IPS-20b (cell line): ENCODE measurements around the gene GNB2.
"Not testable (repeated sequence)": the region's sequence is repeated elsewhere in the genome, so short reads cannot be mapped to it uniquely, and the experiment has no call there.

Source experiments
- H3K27ac ChIP-seq: one replicate; pipeline ENCODE4 v1.5.1; 2013; ENCODE audit warnings: low read length
- H3K27me3 ChIP-seq: 2 replicates; pipeline ENCODE4 v1.6.1; 2013; ENCODE audit warnings: mild to moderate bottlenecking, low read length, inconsistent platforms; ENCODE audit not compliant: insufficient read depth
- H3K36me3 ChIP-seq: 2 replicates; pipeline ENCODE4 v1.6.1; 2013; ENCODE audit warnings: low read depth, mild to moderate bottlenecking, inconsistent platforms, low read length, moderate library complexity; ENCODE audit not compliant: insufficient read depth
- H3K4me1 ChIP-seq: 2 replicates; pipeline ENCODE4 v1.6.1; 2013; ENCODE audit warnings: mild to moderate bottlenecking, control low read depth, inconsistent platforms, low read length, moderate library complexity; ENCODE audit not compliant: insufficient read depth
- H3K4me3 ChIP-seq: 2 replicates; pipeline ENCODE4 v1.5.1; 2013; ENCODE audit warnings: mild to moderate bottlenecking, low read length, inconsistent platforms
- H3K9ac ChIP-seq: 2 replicates; pipeline ENCODE4 v1.6.1; 2013; ENCODE audit warnings: low read depth, mild to moderate bottlenecking, inconsistent platforms, low read length, moderate library complexity
- H3K9me3 ChIP-seq: 2 replicates; pipeline ENCODE4 v1.6.1; 2013; ENCODE audit warnings: mild to moderate bottlenecking, low read depth, low read length, inconsistent platforms; ENCODE audit not compliant: insufficient read depth

Gene GNB2

GRCh38 chr7:100641463-100641859 is 32.1 kb upstream of the GNB2 start, which contains the start of gene TFR2:
TFR2 (minus strand) TSS chr7:100641552; CDS start chr7:100641509, 43 bp downstream.
- H3K9ac ChIP-seq, result no peak within 1 kb of the TSS
- H3K9me3 ChIP-seq, result no peaks in the 10 kb centered on the region
- no peaks in the 10 kb centered on the region for H3K27me3 ChIP-seq
- H3K4me3 ChIP-seq, result no peak within 1 kb of the TSS
- H3K4me1 ChIP-seq, result no peaks in the 10 kb centered on the region
- no peak within 1 kb of the TSS for H3K27ac ChIP-seq
- no peaks in the 10 kb centered on the region for H3K36me3 ChIP-seq

- H3K9me3 ChIP-seq, result no peaks in the 10 kb centered on the region
- H3K27me3 ChIP-seq, result no peaks in the 10 kb centered on the region
- H3K4me1 ChIP-seq, result no peaks in the 10 kb centered on the region; the same call in 1 of the 2 replicates
- no peak overlapping the region for H3K27ac ChIP-seq
- H3K4me3 ChIP-seq, result no peak overlapping the region
- H3K36me3 ChIP-seq, result no peaks in the 10 kb centered on the region
- no peak overlapping the region for H3K9ac ChIP-seq
Observed at GRCh38 chr7:100641860-100642533, 31.5 kb upstream of the GNB2 start.

GRCh38 chr7:100642534-100642907 is 31.0 kb upstream of the GNB2 start:
- peaks cover under 1% of the 10 kb centered on the region; the same call in 1 of the 2 replicates for H3K4me1 ChIP-seq
- no peak overlapping the region for H3K4me3 ChIP-seq
- no peaks in the 10 kb centered on the region; the same call in 1 of the 2 replicates for H3K27me3 ChIP-seq
- no peak overlapping the region for H3K9ac ChIP-seq
- no peaks in the 10 kb centered on the region for H3K36me3 ChIP-seq
- no peaks in the 10 kb centered on the region for H3K9me3 ChIP-seq
- no peak overlapping the region for H3K27ac ChIP-seq

DNA sequence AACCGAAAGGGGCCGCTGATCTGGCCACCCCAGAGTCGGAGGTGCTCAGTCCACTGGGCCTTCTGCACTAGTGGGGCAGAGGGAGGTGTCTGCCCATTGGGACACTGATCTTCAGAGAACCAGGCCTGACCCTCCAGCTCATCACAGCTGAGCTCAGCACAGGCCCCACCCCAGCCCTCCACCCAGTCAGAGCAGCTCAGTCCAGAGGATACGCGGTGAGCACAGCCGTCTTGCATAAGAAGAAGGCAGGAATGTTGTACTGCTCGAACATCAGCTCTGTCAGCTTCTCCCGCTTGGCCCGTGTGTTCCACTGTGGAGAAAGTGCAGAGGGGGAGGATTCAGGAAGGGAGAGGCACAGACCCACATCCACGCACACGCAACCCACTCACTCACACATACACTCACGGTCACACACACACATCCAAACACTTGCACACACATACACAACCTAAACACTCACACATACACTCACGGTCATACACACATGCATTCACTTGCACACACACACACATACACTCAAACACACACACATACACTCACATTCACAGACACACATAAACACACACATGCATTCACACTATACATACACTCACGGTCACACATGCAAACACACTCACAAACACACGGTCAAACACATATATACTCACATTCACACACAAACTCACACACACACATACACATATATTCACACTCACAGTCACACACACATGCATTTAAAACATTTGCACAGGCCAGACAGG is 23.5 kb upstream of the GNB2 start:
- no peaks in the 10 kb centered on the region for H3K9me3 ChIP-seq
- no peak overlapping the region for H3K27ac ChIP-seq
- peaks cover 13% of the 10 kb centered on the region for H3K27me3 ChIP-seq
- no peak overlapping the region for H3K4me3 ChIP-seq
- no peaks in the 10 kb centered on the region for H3K36me3 ChIP-seq
- H3K9ac ChIP-seq, result no peak overlapping the region
- peaks cover 2% of the 10 kb centered on the region; the same call in 1 of the 2 replicates for H3K4me1 ChIP-seq

DNA sequence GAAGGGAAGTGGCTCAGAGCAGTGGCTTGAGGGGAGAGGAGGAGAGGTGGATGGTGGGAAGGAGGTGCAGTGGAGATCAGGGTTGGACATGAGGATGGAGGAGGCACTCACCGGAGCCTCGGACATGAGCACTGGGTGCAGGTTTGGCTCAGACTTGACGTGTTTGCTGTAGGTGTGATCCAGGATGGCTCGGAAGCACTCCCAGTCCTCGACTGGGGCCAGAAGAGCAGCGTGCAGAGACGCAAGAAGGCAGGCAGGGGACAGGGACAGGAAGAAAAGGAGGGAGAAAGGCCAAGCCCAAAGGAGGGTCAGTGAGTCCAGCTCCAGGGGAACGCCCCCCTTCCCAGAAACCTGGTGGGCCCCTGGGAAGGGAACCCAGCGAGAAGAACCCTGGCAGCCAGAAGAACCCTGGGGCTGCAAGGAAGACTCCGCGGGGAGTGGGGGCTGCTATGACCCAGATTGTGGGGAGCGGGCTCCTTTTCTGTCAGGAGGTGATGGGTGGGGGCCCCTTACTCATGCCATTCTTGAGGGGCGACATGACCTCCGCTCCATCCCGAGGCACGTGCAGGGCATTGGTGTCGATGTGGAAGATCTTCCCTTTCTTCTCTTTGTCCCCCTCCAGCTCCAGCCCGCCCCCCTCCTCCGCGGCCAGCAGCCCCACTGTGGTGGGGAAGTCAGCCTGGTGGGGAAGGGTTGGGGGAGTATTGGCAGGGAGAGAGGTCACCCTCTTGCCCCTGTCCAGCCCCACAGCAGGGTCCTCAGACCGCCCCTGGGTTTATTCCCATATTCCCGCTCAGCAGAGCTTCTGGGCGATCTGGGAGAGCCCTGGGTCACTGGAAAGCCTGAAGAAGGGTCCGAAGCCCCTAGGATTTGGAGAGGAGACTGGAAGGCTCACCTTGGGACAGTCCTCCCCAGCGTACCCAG is 18.4 kb upstream of the GNB2 start:
- Histone ChIP-seq H3K27me3 (peaks cover 43% of the 10 kb centered on the region), H3K36me3 (no peaks in the 10 kb centered on the region), H3K9me3 (no peaks in the 10 kb centered on the region), H3K4me1 (no peaks in the 10 kb centered on the region), H3K4me3 (no peak overlapping the region; the same call in 1 of the 2 replicates), H3K9ac (no peak overlapping the region), H3K27ac (no peak overlapping the region)

DNA sequence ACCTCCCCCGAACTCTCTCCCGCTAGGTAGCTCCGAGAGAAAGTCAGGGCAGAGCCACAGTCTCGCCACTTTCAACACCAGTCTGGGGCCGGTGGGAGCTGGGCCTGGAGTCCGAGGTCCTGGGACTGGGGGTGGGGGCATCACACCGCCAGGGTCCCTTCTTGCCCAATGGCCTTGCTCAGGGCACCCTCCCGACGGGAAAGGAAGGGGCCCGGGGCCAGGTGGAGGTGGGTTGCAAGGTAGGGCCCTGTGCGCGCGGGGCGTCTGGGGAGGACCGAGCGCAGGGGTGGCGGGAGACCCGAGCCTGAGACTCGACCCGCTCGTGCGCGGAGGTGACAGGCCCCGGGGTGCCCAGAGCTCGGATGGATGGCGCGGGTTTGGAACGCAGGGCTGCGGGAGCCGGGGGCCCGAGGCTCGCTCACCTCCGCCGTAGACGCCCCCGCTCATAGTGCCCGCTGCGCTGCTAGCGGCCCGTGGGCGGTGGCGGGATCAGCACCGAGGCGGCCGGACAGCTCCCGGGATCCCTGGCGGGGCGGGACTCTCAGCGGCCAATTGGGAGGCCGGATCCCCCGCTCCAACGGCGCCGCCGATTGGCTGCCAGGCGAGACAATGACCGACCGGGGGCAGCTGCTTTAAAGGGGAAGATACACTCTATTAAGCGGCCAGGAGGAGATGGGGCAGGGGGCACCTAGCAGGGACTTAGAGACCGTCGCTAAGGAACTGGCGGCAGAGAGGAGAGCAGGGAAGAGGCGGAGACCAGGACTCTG is 17.4 kb upstream of the GNB2 start, which contains the start of gene ACTL6B:
TSS of gene ACTL6B (minus strand) at position 541 of the 767 bp plus-strand sequence. CDS start at position 447, 94 bp downstream.
- H3K9me3 ChIP-seq, result no peaks in the 10 kb centered on the region
- H3K4me3 ChIP-seq, result no peak within 1 kb of the TSS; the same call in 1 of the 2 replicates
- peaks cover 43% of the 10 kb centered on the region for H3K27me3 ChIP-seq
- H3K27ac ChIP-seq, result no peak within 1 kb of the TSS
- no peak within 1 kb of the TSS for H3K9ac ChIP-seq
- H3K36me3 ChIP-seq, result no peaks in the 10 kb centered on the region
- H3K4me1 ChIP-seq, result no peaks in the 10 kb centered on the region

- H3K4me3 ChIP-seq, H3K27ac ChIP-seq, H3K9ac ChIP-seq, H3K9me3 ChIP-seq, H3K36me3 ChIP-seq, H3K4me1 ChIP-seq: not testable (repeated sequence)
- peaks cover 16% of the 10 kb centered on the region for H3K27me3 ChIP-seq
Observed at GRCh38 chr7:100662194-100662776, 11.3 kb upstream of the GNB2 start.

DNA sequence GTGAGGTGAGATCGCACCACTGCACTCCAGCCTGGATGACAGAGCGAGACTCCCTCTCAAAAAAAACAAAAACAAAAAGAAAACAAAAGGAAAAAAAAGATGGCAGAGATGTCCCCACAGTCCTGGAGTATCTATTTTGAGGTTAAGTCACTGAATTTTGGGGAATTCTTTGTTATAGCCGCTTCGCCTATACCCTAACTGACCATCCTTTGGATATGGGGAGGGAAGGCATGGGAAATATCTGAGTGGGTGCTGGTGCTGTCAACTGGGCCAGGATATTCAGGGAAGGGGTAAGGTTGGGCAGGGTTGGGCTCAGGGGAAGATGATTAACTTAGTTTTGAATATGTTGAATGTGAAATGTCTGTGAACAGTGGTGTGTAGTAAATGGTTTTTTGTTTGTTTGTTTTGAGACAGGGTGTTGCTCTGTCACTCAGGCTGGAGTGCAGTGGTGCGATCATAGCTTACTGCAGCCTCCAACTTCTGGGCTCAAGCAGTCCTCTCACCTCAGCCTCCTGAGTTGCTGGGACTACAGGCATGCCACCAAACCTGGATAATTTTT is 8.3 kb upstream of the GNB2 start:
- Histone ChIP-seq H3K36me3 (no peaks in the 10 kb centered on the region), H3K27ac (no peak overlapping the region), H3K9me3 (no peaks in the 10 kb centered on the region)

GRCh38 chr7:100667331-100668068 is 6.0 kb upstream of the GNB2 start:
- H3K27me3 ChIP-seq, result peaks cover 20% of the 10 kb centered on the region
- H3K9ac ChIP-seq, result no peak overlapping the region
- H3K27ac ChIP-seq, result no peak overlapping the region
- H3K4me1 ChIP-seq, result no peaks in the 10 kb centered on the region
- H3K9me3 ChIP-seq, result no peaks in the 10 kb centered on the region
- H3K36me3 ChIP-seq, result no peaks in the 10 kb centered on the region
- H3K4me3 ChIP-seq, result no peak overlapping the region

More for the DNA sequence above, 8.3 kb upstream of the GNB2 start:
- no peaks in the 10 kb centered on the region for H3K4me1 ChIP-seq
- H3K9ac ChIP-seq, result no peak overlapping the region
- H3K27me3 ChIP-seq, result 0 out of 2 replicates have a peak, but pooled peaks cover 6% of the 10 kb centered on the region
- H3K4me3 ChIP-seq, result no peak overlapping the region

GRCh38 chr7:100668069-100668449 is 5.5 kb upstream of the GNB2 start:
- Histone ChIP-seq H3K9me3 (no peaks in the 10 kb centered on the region), H3K4me3 (no peak overlapping the region), H3K4me1 (no peaks in the 10 kb centered on the region), H3K27me3 (peaks cover 25% of the 10 kb centered on the region), H3K9ac (no peak overlapping the region), H3K36me3 (no peaks in the 10 kb centered on the region), H3K27ac (no peak overlapping the region)
